Uterus (tissue), 2 donors: ENCODE measurements around the gene METTL1.
"Not testable (repeated sequence)": the region's sequence is repeated elsewhere in the genome, so short reads cannot be mapped to it uniquely, and the experiment has no call there.

Experiments used
- POLR2A ChIP-seq, 2 donors: fragments of 450-650 bp; IDR thresholded peaks; one replicate each; pipeline ENCODE4 v1.6.1; 2016; ENCODE audit warnings: antibody characterized with exemption in 2 of 2, mild to moderate bottlenecking in 1 of 2, moderate library complexity in 1 of 2
- TF ChIP-seq, protein P1 (sequence below), 4 experiments: fragments of 200-600 bp in 2 of 4; fragments of 450-650 bp in 2 of 4; sonication (generic) in 2 of 4; IDR thresholded peaks; one replicate each; pipeline ENCODE4 v1.5.1; 2016 to 2019; ENCODE audit warnings: antibody characterized with exemption in 4 of 4, mild to moderate bottlenecking in 2 of 4, moderate library complexity in 1 of 4

DNA sequence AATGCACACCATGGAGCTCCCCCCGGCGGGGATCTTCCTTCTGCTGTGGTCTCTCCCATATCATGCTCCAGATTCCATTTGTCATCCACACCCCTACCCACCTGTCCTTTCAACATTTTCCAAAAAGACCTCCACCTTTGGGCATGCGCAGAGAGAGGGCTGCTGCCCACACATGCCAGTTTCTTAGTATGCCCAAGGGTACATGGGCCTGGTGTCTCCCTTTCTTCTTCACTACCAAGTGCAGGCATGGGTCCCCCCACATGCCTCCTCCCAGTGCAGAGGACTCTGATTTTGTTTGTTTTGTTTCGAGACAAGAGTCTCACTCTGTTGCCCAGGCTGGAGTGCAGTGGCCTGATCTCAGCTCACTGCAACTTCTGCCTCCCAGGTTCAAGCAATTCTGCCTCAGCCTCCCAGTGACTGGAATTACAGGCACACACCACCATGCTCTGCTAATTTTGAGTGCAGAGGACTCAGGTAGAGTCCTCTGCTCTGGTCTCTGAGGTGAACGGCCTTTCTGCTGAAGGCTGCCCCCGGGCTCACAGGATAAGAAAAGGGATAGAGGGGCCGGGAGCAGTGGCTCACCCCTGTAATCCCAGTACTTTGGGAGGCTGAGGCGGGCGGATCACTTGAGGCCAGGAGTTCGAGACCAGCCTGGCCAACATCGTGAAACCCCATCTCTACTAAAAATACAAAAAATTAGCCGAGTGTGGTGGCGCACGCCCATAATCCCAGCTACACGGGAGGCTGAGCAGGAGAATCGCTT is 49.9 kb downstream of the METTL1 start:
- TF ChIP-seq, protein P1, sequence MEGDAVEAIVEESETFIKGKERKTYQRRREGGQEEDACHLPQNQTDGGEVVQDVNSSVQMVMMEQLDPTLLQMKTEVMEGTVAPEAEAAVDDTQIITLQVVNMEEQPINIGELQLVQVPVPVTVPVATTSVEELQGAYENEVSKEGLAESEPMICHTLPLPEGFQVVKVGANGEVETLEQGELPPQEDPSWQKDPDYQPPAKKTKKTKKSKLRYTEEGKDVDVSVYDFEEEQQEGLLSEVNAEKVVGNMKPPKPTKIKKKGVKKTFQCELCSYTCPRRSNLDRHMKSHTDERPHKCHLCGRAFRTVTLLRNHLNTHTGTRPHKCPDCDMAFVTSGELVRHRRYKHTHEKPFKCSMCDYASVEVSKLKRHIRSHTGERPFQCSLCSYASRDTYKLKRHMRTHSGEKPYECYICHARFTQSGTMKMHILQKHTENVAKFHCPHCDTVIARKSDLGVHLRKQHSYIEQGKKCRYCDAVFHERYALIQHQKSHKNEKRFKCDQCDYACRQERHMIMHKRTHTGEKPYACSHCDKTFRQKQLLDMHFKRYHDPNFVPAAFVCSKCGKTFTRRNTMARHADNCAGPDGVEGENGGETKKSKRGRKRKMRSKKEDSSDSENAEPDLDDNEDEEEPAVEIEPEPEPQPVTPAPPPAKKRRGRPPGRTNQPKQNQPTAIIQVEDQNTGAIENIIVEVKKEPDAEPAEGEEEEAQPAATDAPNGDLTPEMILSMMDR (IDR thresholded peaks at IDR 0.05): not testable (repeated sequence)
- TF ChIP-seq POLR2A (IDR thresholded peaks at IDR 0.05): not testable (repeated sequence)
